ENCODE data around the gene UTF1.
A peak's percentile ranks its signal among the peaks of the same experiment; 100 is the strongest.

Gene UTF1

GRCh38 chr10:133230387-133231195 lies 574 bp downstream of the UTF1 start:
- TF ChIP-seq ZBTB20 (tag by site-specific recombination; IDR thresholded peaks at IDR 0.05) (peak; percentile 37; the same call in 1 of the 2 replicates), PRDM4 (tag by site-specific recombination; IDR thresholded peaks at IDR 0.05) (no peak), ZBTB8A (tag by site-specific recombination; IDR thresholded peaks at IDR 0.05) (0 out of 2 replicates have a peak, but pooled peaks have one; percentile 22), ZIC2 (tag by site-specific recombination; IDR thresholded peaks at IDR 0.05) (0 out of 2 replicates have a peak, but pooled peaks have one; percentile 16), ZNF561 (tag by site-specific recombination; IDR thresholded peaks at IDR 0.05; ENCODE audit: borderline replicate concordance) (peak; percentile 55; the same call in 1 of the 2 replicates), KLF10 (tag by site-specific recombination; IDR thresholded peaks at IDR 0.05) (peak; percentile 40; the same call in 1 of the 2 replicates), ZNF529 (tag by site-specific recombination; IDR thresholded peaks at IDR 0.05; ENCODE audit: insufficient replicate concordance) (no peak), ZBTB44 (tag by site-specific recombination; IDR thresholded peaks at IDR 0.05) (peak; percentile 74; the same call in 1 of the 2 replicates), ZSCAN4 (tag by site-specific recombination; IDR thresholded peaks at IDR 0.05) (no peak), ZBTB26 (tag by site-specific recombination; optimal IDR thresholded peaks at IDR 0.05) (peak; percentile 30), ZNF391 (tag by site-specific recombination; IDR thresholded peaks at IDR 0.05; ENCODE audit: borderline replicate concordance, low read depth) (no peak), ZFHX2 (tag by site-specific recombination; conservative IDR thresholded peaks at IDR 0.05) (peak; percentile 42; the same call in 1 of the 2 replicates)
- no peak overlapping the region for H3K4me3 ChIP-seq (ENCODE audit: low read depth, low read length)
- CTCF ChIA-PET = interaction anchor here (0.7 kb wide), 1 partner anchor 15 kb away, joined by 3 read pairs; no protein-coding TSS in a partner anchor
- H3K36me3 ChIP-seq (ENCODE audit: control insufficient read depth in 2 of 2, insufficient read depth in 1 of 2, low read length in 2 of 2) = no peaks in the 10 kb centered on the region
- H3K9me3 ChIP-seq (ENCODE audit: control insufficient read depth, insufficient read depth, low read depth, low read length) = no peaks in the 10 kb centered on the region
- H3K4me1 ChIP-seq (ENCODE audit: control insufficient read depth, insufficient read depth, low read length) = no peaks in the 10 kb centered on the region
- peak overlapping the region; percentile 46; the same call in 1 of the 2 replicates for H3K27ac ChIP-seq (ENCODE audit: extremely low read depth, low read depth, low read length)
- POLR2A ChIA-PET = no interaction called here

GRCh38 chr10:133231244-133231945 lies 1.4 kb downstream of the UTF1 start:
- Histone ChIP-seq H3K9me3 (ENCODE audit: control insufficient read depth, insufficient read depth, low read depth, low read length) (no peaks in the 10 kb centered on the region), H3K27ac (ENCODE audit: extremely low read depth, low read depth, low read length) (no peak overlapping the region), H3K4me1 (ENCODE audit: control insufficient read depth, insufficient read depth, low read length) (no peaks in the 10 kb centered on the region), H3K36me3 (ENCODE audit: control insufficient read depth in 2 of 2, insufficient read depth in 1 of 2, low read length in 2 of 2) (no peaks in the 10 kb centered on the region), H3K4me3 (ENCODE audit: low read depth, low read length) (no peak overlapping the region)
- CTCF ChIA-PET = interaction anchor here (0.7 kb wide), 1 partner anchor 16 kb away, joined by 3 read pairs; no protein-coding TSS in a partner anchor
- POLR2A ChIA-PET = no interaction called here
- TF ChIP-seq EGR2 (tag by site-specific recombination; IDR thresholded peaks at IDR 0.05; ENCODE audit: low read depth) (0 out of 2 replicates have a peak, but pooled peaks have one; percentile 12), MYNN (tag by site-specific recombination; IDR thresholded peaks at IDR 0.05; ENCODE audit: borderline replicate concordance) (no peak), ZNF404 (tag by site-specific recombination; IDR thresholded peaks at IDR 0.05) (no peak), GLIS2 (tag by site-specific recombination; IDR thresholded peaks at IDR 0.05) (peak; percentile 40; the same call in 1 of the 2 replicates), ZNF624 (tag by site-specific recombination; IDR thresholded peaks at IDR 0.05) (no peak), GLI2 (tag by site-specific recombination; IDR thresholded peaks at IDR 0.05; ENCODE audit: borderline replicate concordance, low read depth) (no peak), FEZF1 (tag by site-specific recombination; IDR thresholded peaks at IDR 0.05) (no peak), ZNF530 (tag by site-specific recombination; IDR thresholded peaks at IDR 0.05; ENCODE audit: low read depth) (no peak)
